Glomerular visceral epithelial cell (primary cell): ENCODE measurements around the gene PSMD6.

ENCODE experiments used
- DNase-seq: peaks from one replicate; pipeline ENCODE4 v3.0.0-alpha.2; 2016; ENCODE audit errors: extremely low spot score

PSMD6 gene

DNA sequence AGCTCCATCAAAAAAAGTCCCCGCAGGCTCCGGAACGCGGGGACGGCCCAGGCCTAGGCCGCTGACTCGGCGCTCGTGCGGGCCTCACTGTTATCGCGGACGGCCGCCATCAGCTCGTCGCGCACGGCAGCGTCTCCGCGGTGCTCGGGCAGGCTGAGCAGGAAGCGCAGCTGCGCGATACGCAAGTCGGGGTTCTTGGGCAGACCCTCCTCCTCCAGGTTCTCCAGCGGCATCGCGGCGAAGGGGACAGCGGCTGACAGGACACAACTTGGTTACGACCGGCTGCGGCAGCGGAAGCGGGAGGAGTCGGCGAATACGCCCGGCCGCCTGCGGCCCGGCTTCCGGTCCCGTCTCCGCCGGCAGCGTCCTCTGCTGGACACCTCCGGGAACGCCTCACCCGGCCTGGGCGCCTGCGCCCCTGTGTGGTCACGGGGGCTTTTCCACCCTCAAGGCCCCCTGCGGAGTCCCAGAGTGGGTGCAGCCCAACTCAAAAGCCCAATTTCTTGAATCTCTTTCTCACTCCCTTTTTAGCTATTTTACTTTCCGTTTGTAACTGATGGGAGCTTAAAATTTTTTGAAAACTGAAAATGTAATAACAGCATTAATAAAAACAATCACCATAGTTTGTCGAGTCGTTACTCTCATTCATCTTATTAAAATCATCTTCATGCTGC is at the start of gene PSMD6:
Gene PSMD6, minus strand, starts transcription at position 308 of the 674 bp plus-strand sequence. Its CDS starts 75 bp downstream, at position 233.
- DNase-seq = peak; percentile 83

DNA sequence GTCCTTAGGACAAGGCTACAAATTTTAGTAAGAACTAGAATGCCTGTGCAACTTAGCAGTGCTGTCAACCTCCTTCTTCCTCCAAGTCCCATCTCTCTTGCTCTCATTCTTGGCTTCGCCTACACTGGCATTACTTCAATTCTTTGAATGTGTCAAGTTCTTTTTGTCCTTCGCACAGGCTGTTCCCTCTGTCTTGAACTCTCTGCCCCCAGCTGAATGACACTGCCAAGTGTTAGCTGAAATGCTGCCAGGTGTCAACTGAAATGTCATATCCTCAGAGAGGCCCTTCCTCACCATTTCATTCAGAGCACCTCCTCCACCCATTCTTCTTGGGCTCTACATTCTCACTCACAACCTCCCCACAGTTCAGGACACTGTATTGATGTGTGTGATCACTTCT is 48.8 kb upstream of the PSMD6 start:
- no peak for DNase-seq

DNA sequence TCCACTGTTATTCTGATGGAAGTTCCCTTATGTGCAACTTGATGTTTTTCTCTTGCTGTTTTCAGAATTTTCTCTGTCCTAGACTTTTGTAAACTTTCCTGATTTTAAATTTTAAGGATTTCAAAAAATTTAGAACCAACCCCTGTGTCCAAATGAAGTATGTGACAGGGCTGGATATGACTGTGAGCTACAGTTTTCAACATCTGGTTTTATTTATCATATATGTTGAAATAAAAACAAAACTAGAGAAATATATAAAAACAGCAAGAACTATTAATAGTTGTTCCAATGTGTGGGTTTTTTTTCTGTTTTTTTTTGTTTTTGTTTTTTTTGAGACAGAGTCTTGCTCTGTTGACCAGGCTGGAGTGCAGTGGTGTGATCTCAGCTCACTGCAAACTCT is 47.4 kb upstream of the PSMD6 start:
- no peak for DNase-seq

DNA sequence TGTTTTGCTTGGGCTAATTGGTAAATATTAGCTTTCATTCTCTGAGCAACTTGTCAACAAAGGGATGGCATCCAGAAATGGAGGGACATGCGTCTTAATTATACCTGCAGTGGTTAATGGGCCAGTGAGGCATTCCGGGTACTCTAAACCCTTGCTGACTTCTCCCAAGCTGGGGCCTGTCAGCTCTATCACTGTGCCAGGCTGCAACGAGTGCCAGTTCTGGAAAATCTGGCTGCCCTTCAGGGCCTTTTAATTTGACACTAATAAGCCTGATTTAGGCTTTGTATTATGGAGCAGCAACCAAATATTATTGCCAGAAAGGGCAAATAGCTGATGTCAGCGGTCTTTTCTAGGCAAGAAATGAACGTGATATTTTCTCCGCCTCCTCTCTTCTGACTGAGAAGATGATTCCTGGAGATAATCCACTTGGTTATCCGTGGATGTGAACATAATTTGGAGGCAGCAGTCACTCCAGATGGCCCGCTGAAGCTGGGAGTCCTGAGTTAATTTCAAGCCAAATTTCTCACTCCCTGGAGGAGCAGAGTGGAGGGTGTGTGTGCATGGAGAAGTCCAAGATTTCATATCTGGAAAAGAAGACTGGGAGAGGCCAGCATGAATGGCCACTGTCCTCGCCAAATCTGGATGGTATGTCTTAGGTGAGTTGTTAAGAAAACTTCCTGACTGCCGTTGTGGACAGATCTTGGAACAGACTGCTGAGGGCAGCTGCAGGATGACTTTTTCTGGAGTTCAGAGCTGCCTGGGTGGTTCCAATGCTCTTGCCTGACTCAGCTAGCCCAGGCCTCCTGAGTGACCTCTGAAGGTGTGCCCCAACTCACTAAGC is 44.4 kb upstream of the PSMD6 start:
- no peak for DNase-seq

DNA sequence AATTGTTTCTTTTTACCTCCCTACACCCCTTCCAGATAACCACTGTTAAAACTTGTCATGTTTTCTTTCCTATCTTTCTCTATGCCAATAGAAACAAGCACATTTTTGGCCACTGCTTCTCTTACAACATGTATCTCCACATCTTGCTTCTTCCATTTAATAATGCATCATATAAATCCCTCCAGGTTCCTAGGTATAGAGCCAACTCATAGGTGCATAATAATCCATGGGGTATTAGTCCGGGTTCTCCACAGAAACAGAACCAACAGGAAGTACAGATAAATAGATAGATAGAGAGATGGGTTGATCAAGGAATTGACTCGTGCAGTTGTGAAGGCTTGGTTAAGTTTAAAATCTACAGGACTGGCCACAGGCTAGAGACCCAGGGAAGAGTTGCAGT is 41.5 kb upstream of the PSMD6 start:
- DNase-seq = no peak

DNA sequence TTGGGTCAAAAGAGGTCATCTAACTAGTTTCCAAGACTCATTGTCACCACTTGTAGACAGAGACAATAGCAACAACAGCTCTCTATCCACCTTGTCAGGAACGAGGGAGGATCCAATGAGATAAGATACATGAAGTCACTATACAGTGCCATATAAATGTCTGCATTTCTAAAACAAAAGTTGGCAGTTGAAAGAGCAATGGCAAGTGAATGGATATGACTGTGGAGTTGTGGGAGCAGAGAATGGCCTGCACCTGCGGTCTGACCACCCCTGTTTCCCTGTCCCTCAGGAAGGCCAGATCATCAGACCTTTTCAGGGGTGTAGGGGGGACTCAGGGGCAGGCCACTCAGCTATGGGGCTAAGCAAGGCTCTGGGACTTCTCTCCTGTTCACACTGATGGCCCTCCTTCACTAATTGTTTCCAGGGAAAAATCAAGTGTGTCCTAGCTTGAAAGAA is 40.7 kb upstream of the PSMD6 start:
- DNase-seq = no peak

DNA sequence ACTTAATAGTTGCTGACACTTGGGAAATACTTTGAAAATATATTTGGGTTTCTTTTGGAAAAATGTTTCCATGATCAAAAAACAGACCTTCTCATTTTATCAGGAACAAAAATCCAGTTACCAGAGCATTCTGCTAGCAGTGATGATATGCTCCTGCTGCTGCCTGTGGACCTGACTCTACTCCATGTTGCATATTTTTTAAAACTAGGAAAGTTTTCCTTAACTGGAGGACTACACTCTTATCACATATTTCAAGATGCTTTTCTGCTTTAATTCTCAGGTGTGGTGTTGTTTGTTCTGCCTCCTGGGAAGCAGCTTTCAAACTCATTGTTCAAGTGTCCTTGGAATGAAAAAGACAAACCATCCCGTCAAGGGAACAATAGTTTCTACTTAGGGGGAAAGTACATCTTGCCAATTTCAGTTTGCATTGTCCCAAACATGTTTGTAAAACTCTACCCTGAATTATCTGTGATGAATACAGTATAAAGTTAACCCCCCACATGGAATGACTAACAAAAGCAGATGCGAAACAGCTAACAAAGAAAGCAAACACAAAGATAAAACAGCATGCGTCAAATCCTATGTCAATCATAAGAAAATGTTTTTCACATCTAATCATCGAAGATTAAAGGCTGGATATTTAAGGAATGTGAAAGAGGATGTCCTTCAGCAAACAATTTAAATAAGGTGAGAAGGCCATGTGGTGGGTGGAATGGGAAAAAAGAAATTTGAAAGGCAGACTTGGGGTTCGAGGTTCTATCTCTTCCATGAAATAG is 40.1 kb upstream of the PSMD6 start:
- no peak for DNase-seq

DNA sequence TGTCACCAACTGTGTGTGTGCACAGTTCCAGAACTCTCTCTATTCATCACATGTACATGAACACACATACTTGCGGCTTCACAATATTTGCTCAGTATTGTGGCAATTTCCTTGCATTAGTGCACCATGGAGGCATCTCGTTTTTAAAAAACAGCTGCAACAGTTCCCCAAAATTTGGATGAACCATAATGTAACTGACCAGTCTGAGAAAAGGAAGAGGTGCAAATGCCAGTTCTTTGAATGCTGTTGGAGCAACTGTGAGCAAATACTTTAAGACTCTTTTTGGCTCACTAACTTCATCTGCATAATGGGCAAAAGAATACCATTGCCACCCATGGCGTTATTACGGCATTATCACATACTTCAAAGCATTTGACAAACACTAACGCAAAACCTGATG is 38.3 kb upstream of the PSMD6 start:
- DNase-seq = no peak

DNA sequence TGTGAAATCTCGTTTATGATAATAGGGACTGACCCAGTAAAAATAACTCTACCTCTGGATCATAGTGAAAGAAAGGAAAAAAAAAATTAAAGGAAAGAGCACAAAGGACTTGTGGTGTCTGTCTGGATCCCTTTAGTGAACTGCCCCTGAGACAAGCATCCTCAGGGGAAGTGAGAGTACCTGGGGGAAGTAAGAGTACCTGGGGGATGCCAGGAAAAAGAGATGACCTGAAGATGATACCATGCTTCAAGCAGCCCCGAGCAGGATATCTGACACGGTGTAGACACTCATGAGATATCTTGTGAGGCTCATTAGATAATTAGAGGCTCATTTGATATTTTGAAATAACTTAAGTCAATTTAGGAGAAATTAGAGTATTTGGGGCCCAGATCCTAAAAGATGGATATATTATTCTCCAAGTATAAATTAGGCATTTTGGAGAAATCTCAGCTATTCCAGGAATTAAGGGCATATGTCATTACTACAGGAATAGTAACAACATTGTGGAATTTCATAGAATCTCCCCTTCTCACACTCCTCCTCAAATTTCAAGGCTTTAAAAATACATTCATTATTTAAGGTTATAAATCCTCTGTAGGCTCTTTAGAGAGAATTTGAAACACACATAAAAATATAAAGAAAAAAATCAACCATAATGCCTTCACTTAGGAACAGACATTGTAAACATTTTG is 36.3 kb upstream of the PSMD6 start:
- no peak for DNase-seq

DNA sequence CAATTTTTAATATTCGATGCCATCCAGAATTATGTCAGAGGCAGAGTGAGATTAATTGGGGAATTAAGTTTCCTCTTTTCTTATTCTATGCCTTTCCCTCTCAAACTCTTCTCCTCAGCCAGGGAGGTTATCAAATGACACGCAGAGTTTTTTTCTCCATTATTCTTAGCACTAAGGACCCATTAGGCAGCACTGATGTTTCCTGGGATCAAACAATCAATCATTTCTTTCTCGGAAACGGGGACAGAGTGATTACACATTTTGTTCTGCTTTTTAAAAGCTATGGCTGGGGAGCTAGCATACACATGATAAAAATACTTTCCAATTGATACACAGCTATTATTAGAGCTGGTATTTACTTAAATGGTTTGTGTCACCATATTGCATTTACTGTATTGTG is 35.3 kb upstream of the PSMD6 start:
- no peak for DNase-seq

DNA sequence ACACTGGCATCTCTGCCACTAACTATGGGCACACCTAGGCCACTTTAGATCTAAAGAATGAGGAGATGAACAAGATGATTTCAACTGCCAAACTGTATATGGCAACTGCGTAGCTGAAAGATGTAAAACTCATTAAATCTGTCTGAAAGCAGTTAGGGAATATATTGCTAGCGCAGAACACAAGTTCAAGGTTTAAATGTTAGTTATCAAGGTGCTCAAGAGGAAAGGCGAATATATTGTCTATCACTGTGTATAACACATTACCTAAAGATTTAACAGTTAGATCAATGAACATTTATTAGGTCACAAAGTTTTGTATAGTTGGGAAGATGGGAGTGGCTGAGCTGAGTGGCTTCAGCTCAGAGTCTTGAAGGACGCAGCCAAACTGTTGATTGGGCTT is 33.9 kb upstream of the PSMD6 start:
- no peak for DNase-seq

DNA sequence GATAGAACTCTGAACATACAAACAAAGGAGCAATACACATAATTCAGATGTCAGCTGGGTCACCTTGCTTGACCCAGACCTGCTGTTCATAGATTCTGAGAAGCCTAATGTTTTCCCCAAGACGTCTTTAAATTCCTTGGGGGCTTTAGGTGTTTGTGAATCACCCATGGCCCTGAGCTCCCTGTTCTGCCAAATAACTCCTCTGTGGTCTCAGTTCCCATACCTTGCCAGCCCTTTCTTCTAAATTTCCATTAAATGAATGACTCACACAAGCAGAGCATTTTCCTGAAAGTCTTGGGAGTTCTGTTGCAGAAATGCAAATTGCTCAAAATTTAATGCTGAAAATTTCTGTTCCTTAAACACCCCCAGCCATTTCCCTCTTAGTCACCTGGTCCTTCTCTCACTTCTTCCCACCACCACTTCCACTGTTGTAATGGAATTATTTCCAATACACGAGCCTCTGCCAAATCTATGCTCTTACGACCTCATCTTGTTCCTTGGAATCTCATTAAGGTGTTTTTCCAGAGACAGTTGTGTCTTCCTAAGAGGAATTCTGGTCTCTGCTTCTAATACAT is 33.4 kb upstream of the PSMD6 start:
- peak; percentile 44 for DNase-seq

DNA sequence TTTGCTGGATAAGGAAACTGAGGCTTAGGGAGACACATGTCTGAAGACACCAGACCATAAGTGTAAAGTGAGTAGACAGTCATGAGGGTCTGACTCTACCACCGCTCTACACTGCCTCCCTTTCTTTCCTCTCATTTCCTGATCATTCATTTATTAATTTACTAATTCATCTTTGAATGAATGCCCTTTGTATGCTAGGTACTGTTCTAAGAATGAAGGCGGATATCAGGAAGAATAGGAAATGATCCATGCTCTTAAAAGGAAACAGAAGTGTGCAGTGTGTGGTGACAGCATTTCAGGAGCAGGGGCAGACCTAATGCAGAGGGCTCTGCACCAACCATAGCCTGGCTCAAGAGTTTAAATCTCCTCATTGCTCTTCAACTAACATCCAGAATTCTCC is 31.8 kb upstream of the PSMD6 start:
- no peak for DNase-seq

DNA sequence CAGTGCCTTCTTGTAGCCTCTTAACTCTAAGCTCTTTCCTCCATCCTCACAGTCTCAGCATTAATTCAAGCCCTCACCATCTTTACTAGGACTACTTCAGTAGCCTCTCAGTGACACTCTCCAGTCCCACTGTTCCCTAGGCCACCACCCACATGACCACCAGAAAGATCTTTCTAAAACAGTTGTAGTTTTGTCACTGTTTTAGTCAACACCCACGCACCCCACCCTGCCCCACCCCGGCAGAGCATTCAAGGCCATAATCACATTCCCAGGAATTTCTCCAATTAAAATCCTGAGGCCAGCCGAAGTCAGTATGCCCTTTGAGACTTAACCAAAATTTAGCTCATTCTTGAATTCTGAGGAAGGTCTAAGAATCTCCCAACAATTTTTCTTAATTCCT is 31.2 kb upstream of the PSMD6 start:
- no peak for DNase-seq

DNA sequence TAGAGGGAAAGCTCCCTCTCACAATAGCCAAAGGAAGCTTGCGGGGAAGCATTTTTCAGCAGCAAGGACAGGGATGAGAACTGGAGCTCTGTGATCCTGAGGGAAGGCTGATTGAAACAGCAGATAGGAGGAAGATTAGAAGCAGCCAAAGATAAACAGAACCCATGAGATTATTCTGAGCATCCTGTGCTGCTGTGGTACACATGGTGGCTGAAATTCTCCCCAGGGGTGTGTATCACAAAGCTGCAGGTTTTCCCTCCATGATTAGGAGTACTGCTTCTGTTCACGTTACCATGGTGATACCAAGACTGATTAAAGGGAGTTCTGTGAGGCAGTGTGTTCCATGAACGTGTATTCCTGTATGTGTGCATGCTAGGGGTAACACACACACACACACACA is 30.3 kb upstream of the PSMD6 start:
- no peak for DNase-seq

DNA sequence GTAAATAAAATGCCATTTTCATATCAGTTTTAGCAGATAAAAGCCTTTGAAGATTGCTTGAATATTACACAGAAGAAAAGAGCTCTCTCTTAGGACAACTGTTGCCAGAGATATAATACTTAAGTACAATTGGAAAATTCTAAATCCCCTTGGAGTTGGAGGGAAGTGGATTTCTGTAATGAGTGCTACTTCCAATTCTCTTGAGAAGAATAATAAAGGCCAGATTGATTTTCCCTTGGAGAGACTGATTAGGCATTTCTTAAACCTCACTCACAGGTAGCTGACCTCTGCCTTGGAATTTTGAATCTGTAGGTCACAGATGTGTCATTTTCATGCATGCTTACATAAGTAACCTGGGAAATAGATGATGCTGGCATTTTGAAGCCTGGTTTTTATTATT is 29.8 kb upstream of the PSMD6 start:
- no peak for DNase-seq

DNA sequence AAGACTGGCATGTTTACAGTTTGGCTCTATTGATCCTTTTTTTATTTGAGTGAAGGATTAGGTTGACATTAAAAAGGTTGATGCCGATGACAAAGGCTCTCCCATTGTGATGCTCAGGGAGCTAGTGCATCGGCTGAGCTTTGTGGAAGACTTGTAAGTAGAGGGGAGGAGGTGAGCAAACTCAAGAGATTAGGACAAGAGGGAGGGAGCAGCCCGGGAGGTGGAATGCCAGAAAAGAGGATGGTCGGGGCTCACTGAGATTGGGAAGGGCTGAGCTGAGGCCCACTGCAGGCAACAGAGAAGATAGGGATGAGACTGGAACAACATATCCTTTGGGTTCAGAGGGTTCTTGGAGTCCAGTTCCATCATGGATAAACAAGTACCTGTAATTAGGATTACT is 26.5 kb upstream of the PSMD6 start:
- DNase-seq = no peak

DNA sequence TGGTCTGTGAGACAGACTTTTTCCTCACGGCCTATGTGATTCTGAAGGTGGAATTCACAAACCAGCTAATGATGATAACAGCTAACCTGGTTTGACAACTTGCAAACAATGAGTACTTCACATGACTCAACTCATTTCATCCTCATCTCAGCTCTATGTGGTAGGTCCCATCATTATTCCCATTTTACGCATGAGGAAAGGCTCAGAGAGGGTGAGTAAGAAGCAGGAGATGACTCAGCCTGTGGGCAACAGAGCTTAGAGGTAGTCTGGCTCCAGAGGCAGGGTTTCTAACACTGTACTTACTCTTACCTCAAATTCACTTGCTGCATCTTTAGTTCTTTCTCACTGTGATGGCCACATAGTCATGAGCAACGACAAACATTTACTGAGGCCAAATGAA is 25.8 kb upstream of the PSMD6 start:
- peak; percentile 64 for DNase-seq

DNA sequence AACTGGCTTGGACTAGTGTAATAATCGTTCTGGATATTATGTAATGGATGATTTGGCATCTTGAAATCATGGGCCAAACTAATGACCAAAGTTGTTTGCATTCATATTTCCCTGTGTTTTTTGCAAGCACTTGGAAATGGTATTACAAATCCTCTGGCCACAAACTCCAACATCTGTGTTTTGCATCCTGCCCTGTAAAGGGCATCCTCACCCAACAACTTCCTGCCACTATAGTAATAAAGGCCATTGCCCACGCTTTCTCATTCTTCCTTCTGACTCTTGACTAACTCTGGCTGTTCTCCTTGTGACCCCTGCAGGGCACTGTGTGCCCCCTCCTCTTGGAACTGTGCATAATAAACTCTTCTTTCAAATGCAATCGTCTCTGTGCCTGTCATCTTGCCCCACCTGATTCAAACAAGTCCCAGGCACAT is 25.4 kb upstream of the PSMD6 start:
- peak; percentile 2 for DNase-seq

DNA sequence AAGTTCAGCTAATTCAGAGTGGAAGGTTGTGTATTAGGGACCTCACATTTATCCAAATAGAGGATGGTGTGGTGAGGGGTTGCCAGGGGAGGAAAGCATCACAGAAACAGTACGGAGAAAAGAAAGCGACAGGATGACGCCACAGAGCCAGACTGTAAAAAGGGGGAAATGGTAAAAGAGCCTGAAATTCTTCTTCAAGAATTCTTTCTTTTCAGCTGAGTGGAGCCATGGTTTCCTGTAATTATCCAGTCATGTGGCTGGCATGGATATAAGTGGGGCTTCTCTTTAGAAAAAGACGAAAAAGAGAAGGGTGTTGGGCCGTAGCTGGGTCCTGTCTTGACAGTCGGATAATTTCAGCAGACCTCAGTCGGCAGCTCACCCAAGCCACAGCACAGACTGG is 24.5 kb upstream of the PSMD6 start:
- no peak for DNase-seq

DNA sequence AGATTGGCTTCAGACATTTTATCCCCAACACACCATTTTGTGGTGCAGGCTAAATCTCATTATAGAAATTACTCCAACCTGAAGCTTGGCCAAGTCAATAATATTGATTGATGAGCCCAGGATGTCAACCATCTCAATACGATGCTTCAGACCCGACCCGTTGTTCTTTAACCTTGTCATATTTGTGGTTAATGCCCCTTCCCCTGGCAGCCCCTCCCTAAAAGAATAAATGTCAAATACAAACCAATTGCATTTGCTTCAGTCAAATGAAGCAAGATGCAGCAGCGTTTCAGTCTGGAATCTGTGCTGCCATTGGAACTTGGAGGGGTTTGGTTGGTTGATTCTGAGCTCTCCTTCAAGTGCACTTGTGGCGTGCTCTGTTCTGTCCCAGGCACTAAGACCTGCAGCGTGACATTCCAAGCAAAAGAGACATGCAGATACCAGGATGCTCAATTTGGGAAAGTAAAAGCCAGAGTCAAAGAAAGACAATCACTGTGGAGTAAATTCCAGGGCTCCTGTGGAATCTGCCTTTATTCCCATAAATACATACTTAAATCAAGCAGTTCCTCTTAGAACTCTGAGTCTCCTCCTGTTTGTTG is 23.8 kb upstream of the PSMD6 start:
- DNase-seq = no peak
